H9 (cell line): Measurements from ENCODE around the gene ARHGAP5. TPM values are rescaled to one million over a fixed set of nuclear protein-coding genes. Genes with fewer than 3 reads are reported as not detected.
A peak's percentile ranks its signal among the peaks of the same experiment; 100 is the strongest.

Source experiments
- DNase-seq: peaks from one replicate; pipeline ENCODE4 v3.0.0-alpha.2; 2017
- H2AFZ ChIP-seq: one replicate; pipeline ENCODE4 v1.6.1; 2013; ENCODE audit warnings: mild to moderate bottlenecking, low read length, control low read depth, moderate library complexity
- H2AK5ac ChIP-seq: 2 replicates; pipeline ENCODE4 v1.6.1; 2013; ENCODE audit warnings: low read length, control low read depth, mixed read lengths; ENCODE audit not compliant: insufficient read length
- H2BK120ac ChIP-seq: one replicate; pipeline ENCODE4 v1.6.1; 2013; ENCODE audit warnings: low read depth, mild to moderate bottlenecking, low read length, control low read depth, inconsistent platforms; ENCODE audit not compliant: poor library complexity, severe bottlenecking
- H2BK12ac ChIP-seq: 2 replicates; pipeline ENCODE4 v1.6.1; 2013; ENCODE audit warnings: low read length, control low read depth, mixed read lengths, low read depth; ENCODE audit not compliant: insufficient read length
- H2BK15ac ChIP-seq: 2 replicates; pipeline ENCODE4 v1.6.1; 2013; ENCODE audit warnings: low read depth, low read length, control low read depth
- H2BK20ac ChIP-seq: one replicate; pipeline ENCODE4 v1.6.1; 2013; ENCODE audit warnings: low read depth, mild to moderate bottlenecking, low read length, control low read depth, inconsistent platforms; ENCODE audit not compliant: poor library complexity, severe bottlenecking
- H2BK5ac ChIP-seq: 2 replicates; pipeline ENCODE4 v1.6.1; 2013; ENCODE audit warnings: low read length, control low read depth, mixed read lengths; ENCODE audit not compliant: insufficient read length
- H3K14ac ChIP-seq: 2 replicates; pipeline ENCODE4 v1.6.1; 2013; ENCODE audit warnings: low read length, control low read depth; ENCODE audit not compliant: insufficient read depth
- H3K18ac ChIP-seq: 2 replicates; pipeline ENCODE4 v1.6.1; 2013; ENCODE audit warnings: low read depth, mild to moderate bottlenecking, mixed read lengths, low read length, control low read depth; ENCODE audit not compliant: insufficient read length
- H3K23ac ChIP-seq: 2 replicates; pipeline ENCODE4 v1.6.1; 2013; ENCODE audit warnings: low read length, control low read depth, mixed read lengths, low read depth; ENCODE audit not compliant: insufficient read length
- H3K23me2 ChIP-seq: 2 replicates; pipeline ENCODE4 v1.6.1; 2013; ENCODE audit warnings: low read depth, mild to moderate bottlenecking, mixed read lengths, low read length, control low read depth; ENCODE audit not compliant: insufficient read length, poor library complexity, severe bottlenecking
- H3K27ac ChIP-seq: 2 replicates; pipeline ENCODE4 v1.5.1; 2013; ENCODE audit warnings: low read length, control low read depth, mixed read lengths, low read depth; ENCODE audit not compliant: insufficient read length
- H3K27me3 ChIP-seq: 2 replicates; pipeline ENCODE4 v1.6.1; 2013; ENCODE audit warnings: low read length, control low read depth, inconsistent platforms; ENCODE audit not compliant: insufficient read depth
- H3K4ac ChIP-seq: 2 replicates; pipeline ENCODE4 v1.6.1; 2013; ENCODE audit warnings: low read depth, mild to moderate bottlenecking, control low read depth, inconsistent platforms, low read length, moderate library complexity
- H3K4me1 ChIP-seq: 2 replicates; pipeline ENCODE4 v1.6.1; 2013; ENCODE audit warnings: low read length, control low read depth, inconsistent platforms; ENCODE audit not compliant: insufficient read depth
- H3K4me2 ChIP-seq: 2 replicates; pipeline ENCODE4 v1.6.1; 2013; ENCODE audit warnings: low read length, control low read depth, mixed read lengths; ENCODE audit not compliant: insufficient read length, insufficient read depth
- H3K56ac ChIP-seq: 2 replicates; pipeline ENCODE4 v1.6.1; 2013; ENCODE audit warnings: low read depth, mild to moderate bottlenecking, mixed read lengths, low read length, control low read depth; ENCODE audit not compliant: insufficient read length
- H3K79me1 ChIP-seq: 2 replicates; pipeline ENCODE4 v1.6.1; 2013; ENCODE audit warnings: low read depth, mild to moderate bottlenecking, moderate library complexity, low read length, control low read depth, inconsistent platforms; ENCODE audit not compliant: insufficient read depth, poor library complexity, severe bottlenecking
- H3K79me2 ChIP-seq: 2 replicates; pipeline ENCODE4 v1.6.1; 2013; ENCODE audit warnings: low read length, control low read depth, inconsistent platforms; ENCODE audit not compliant: insufficient read depth
- H3K9ac ChIP-seq: 2 replicates; pipeline ENCODE4 v1.6.1; 2013; ENCODE audit warnings: low read length, control low read depth, mixed read lengths; ENCODE audit not compliant: insufficient read length; ENCODE audit errors: extremely low read depth
- H3K9me3 ChIP-seq: one replicate; pipeline ENCODE4 v1.6.1; 2013; ENCODE audit warnings: low read depth, low read length, inconsistent platforms; ENCODE audit not compliant: control insufficient read depth
- H3T11ph ChIP-seq: one replicate; pipeline ENCODE4 v1.6.1; 2013; ENCODE audit warnings: mild to moderate bottlenecking, low read length, control low read depth, inconsistent platforms
- H4K20me1 ChIP-seq: one replicate; pipeline ENCODE4 v1.6.1; 2013; ENCODE audit not compliant: control insufficient read depth, insufficient read length, insufficient read depth
- H4K5ac ChIP-seq: 2 replicates; pipeline ENCODE4 v1.6.1; 2013; ENCODE audit warnings: low read depth, mild to moderate bottlenecking, mixed read lengths, low read length, control low read depth; ENCODE audit not compliant: insufficient read length
- H4K8ac ChIP-seq: replicated peaks from 2 replicates; pipeline ENCODE4 v1.6.1; 2013; ENCODE audit warnings: low read length, control low read depth, mixed read lengths, low read depth; ENCODE audit not compliant: insufficient read length
- H4K91ac ChIP-seq: 2 replicates; pipeline ENCODE4 v1.6.1; 2013; ENCODE audit warnings: low read depth, mild to moderate bottlenecking, moderate library complexity, mixed read lengths, low read length, control low read depth; ENCODE audit not compliant: insufficient read length
- H3K27ac Mint-ChIP-seq, 3 experiments: 2 replicates in 2 of 3; 3 replicates in 1 of 3; pipeline ENCODE4 v1.8.0; 2020 to 2021; ENCODE audit warnings: mixed read lengths in 3 of 3, mild to moderate bottlenecking in 1 of 3, moderate library complexity in 1 of 3
- H3K27me3 Mint-ChIP-seq: 2 replicates; pipeline ENCODE4 v1.8.0; 2021; ENCODE audit warnings: low read depth, mild to moderate bottlenecking, moderate library complexity, mixed read lengths
- H3K36me3 Mint-ChIP-seq, 3 experiments: 2 replicates in 2 of 3; 3 replicates in 1 of 3; pipeline ENCODE4 v1.8.0; 2020 to 2021; ENCODE audit warnings: low read depth in 3 of 3, mixed read lengths in 3 of 3; ENCODE audit not compliant: insufficient read depth in 1 of 3
- H3K4me1 Mint-ChIP-seq, 2 experiments: 2 replicates each; pipeline ENCODE4 v1.8.0; 2020; ENCODE audit warnings: mixed read lengths in 2 of 2
- H3K4me3 Mint-ChIP-seq, 2 experiments: 2 replicates in 1 of 2; 3 replicates in 1 of 2; pipeline ENCODE4 v1.8.0; 2020 to 2021; ENCODE audit warnings: mild to moderate bottlenecking in 2 of 2, mixed read lengths in 2 of 2, moderate library complexity in 1 of 2
- H3K9me3 Mint-ChIP-seq, 2 experiments: 2 replicates in 1 of 2; 3 replicates in 1 of 2; pipeline ENCODE4 v1.8.0; 2020; ENCODE audit warnings: mild to moderate bottlenecking in 2 of 2, mixed read lengths in 2 of 2, moderate library complexity in 1 of 2
- CTCF ChIP-seq: fragments of 200-600 bp; sonication (generic); conservative IDR thresholded peaks from 3 replicates; pipeline ENCODE4 v1.8.0; 2021; ENCODE audit warnings: antibody characterized with exemption, mild to moderate bottlenecking
- WGBS: extraction: QIAGEN DNeasy Blood & Tissue Kit; methylation state at CpG from one replicate; pipeline ENCODE4 v1.1.7; 2013; ENCODE audit warnings: missing lambda C conversion rate, low lambda C conversion rate, mixed read lengths; ENCODE audit not compliant: insufficient read length; ENCODE audit errors: extremely low coverage; 5-methylcytosine and 5-hydroxymethylcytosine counted together
- total RNA-seq: library from RNA; stranded (reverse); gene quantifications from 2 replicates; pipeline ENCODE4 v1.2.1, GENCODE V29; 2021

ARHGAP5 gene
- total RNA-seq, 1 experiment from 2014 or later, result 73.8 TPM

DNA sequence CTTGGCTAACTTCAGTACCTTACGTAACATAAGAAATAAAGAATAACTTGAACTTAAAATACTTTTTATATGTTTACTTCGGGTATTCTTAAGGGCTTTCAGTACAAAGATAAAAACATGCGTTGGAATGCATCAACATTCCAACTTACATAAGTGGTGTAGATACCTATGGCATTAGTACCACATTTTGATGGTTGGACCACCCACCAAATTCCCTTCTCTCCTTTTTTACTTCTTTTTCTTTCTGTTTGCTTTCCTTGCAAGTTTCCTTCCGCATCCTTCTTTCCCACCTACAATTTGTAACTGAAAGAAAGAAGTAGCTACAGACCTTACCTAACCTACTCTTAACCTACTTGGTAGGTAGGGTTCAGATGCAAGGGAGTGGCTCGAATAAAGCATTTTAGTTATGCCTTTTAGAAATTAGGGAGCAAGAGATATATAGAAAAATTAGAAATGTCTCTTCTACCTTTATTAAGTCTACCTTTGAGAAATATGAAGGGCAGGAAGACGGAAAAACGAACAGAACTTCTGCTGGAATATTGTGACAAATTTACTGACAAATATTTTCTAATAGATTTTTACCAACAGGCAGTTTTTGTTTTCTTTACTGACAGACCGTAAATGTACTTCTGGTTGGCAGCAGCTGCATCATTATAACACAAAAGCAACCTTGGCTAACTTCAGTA lies 2.1 kb upstream of the ARHGAP5 start:
- no peaks in the 10 kb centered on the region for H3K79me1 ChIP-seq
- no peak overlapping the region for H3K23ac ChIP-seq
- Mint-ChIP-seq H3K4me1 (peaks cover 15 to 19% of the 10 kb centered on the region in 2 experiments), H3K27me3 (no peaks in the 10 kb centered on the region), H3K27ac (no peak overlapping the region), H3K36me3 (no peaks in the 10 kb centered on the region; a peak in 1 of 7 replicates), H3K9me3 (no peaks in the 10 kb centered on the region; a peak in 1 of 5 replicates), H3K4me3 (peak overlapping the region; percentile 32 to 60; a peak in 4 of 5 replicates)
- H3K4me2 ChIP-seq, result peak overlapping the region; percentile 68
- H4K91ac ChIP-seq, result no peak overlapping the region
- H2BK15ac ChIP-seq, result no peak overlapping the region
- no peak overlapping the region for H3K27ac ChIP-seq
- DNase-seq, result no peak
- H4K5ac ChIP-seq, result no peak overlapping the region
- H4K20me1 ChIP-seq, result no peaks in the 10 kb centered on the region
- H2BK20ac ChIP-seq, result no peak overlapping the region
- no peak overlapping the region for H3K18ac ChIP-seq
- H2BK5ac ChIP-seq, result no peak overlapping the region
- no peak for TF ChIP-seq CTCF
- H3K9me3 ChIP-seq, result no peaks in the 10 kb centered on the region
- H3K4ac ChIP-seq, result no peak overlapping the region
- H2AFZ ChIP-seq, result no peak overlapping the region
- no CpG with 5 or more reads among the region's 8 CpGs for WGBS
- H3K9ac ChIP-seq, result no peak overlapping the region
- no peak overlapping the region for H3T11ph ChIP-seq
- no peak overlapping the region for H4K8ac ChIP-seq
- no peak overlapping the region for H3K56ac ChIP-seq
- H3K4me1 ChIP-seq, result no peaks in the 10 kb centered on the region; the same call in 1 of the 2 replicates
- no peak overlapping the region for H3K14ac ChIP-seq
- no peak overlapping the region for H2AK5ac ChIP-seq
- no peaks in the 10 kb centered on the region for H3K27me3 ChIP-seq
- H2BK12ac ChIP-seq, result no peak overlapping the region
- peaks cover 7% of the 10 kb centered on the region; the same call in 1 of the 2 replicates for H3K79me2 ChIP-seq
- H2BK120ac ChIP-seq, result no peak overlapping the region
- peaks cover 11% of the 10 kb centered on the region for H3K23me2 ChIP-seq
